Spleen (tissue), 11 donors: ENCODE results near the gene EXOSC2. TPM values are rescaled to one million over a fixed set of nuclear protein-coding genes. Genes with fewer than 3 reads are reported as not detected.

Experiments used
- DNase-seq: peaks from one replicate; pipeline ENCODE4 v3.0.0-alpha.2; 2020
- H3K27ac ChIP-seq, 8 donors: fragments of 200-600 bp; sonication (generic) in 7 of 8; 1 replicate in 4 of 8; 2 replicates in 4 of 8; pipeline versions ENCODE4 v1.5.0 to v1.8.0; 2016 to 2021; ENCODE audit warnings: inconsistent platforms in 4 of 8, mild to moderate bottlenecking in 4 of 8, moderate library complexity in 1 of 8
- H3K27me3 ChIP-seq, 7 donors: fragments of 200-600 bp; sonication (generic) in 6 of 7; replicated peaks in 1 of 7; 1 replicate in 4 of 7; 2 replicates in 3 of 7; pipeline versions ENCODE4 v1.5.0 to v1.8.0; 2016 to 2021; ENCODE audit warnings: inconsistent platforms in 3 of 7, mild to moderate bottlenecking in 1 of 7
- H3K36me3 ChIP-seq, 6 donors: fragments of 200-600 bp; sonication (generic) in 5 of 6; 1 replicate in 4 of 6; 2 replicates in 2 of 6; pipeline versions ENCODE4 v1.5.0 to v1.8.0; 2016 to 2021; ENCODE audit warnings: inconsistent platforms in 2 of 6
- H3K4me1 ChIP-seq, 6 donors: fragments of 200-600 bp; sonication (generic) in 5 of 6; 1 replicate in 3 of 6; 2 replicates in 3 of 6; pipeline versions ENCODE4 v1.5.0 to v1.8.0; 2016 to 2021; ENCODE audit warnings: inconsistent platforms in 3 of 6
- H3K4me3 ChIP-seq, 8 donors: fragments of 200-600 bp; sonication (generic) in 7 of 8; 1 replicate in 4 of 8; 2 replicates in 4 of 8; pipeline versions ENCODE4 v1.5.0 to v1.8.0; 2016 to 2021; ENCODE audit warnings: inconsistent platforms in 4 of 8, mild to moderate bottlenecking in 4 of 8, moderate library complexity in 2 of 8
- H3K9me3 ChIP-seq, 8 donors: fragments of 200-600 bp; sonication (generic) in 7 of 8; 1 replicate in 4 of 8; 2 replicates in 4 of 8; pipeline versions ENCODE4 v1.5.0 to v1.8.0; 2016 to 2021; ENCODE audit warnings: inconsistent platforms in 4 of 8
- POLR2A ChIP-seq, 3 donors: fragments of 450-650 bp; IDR thresholded peaks; one replicate each; pipeline ENCODE4 v1.5.1; 2017; ENCODE audit warnings: antibody characterized with exemption in 3 of 3, mild to moderate bottlenecking in 1 of 3
- POLR2AphosphoS5 ChIP-seq, 3 donors: sonication (generic); formaldehyde crosslinking; IDR thresholded peaks; one replicate each; pipeline ENCODE4 v1.5.1; 2017; ENCODE audit warnings: antibody characterized with exemption in 3 of 3
- WGBS, 5 donors: extraction: QIAGEN DNeasy Blood & Tissue Kit in 3 of 5; methylation state at CpG; one replicate each; pipeline versions ENCODE4 v1.1.5 to v1.1.7; 2013 to 2018; 5-methylcytosine and 5-hydroxymethylcytosine counted together
- intact Hi-C: fragments of 100-400 bp; cut with DNase I; formaldehyde crosslinking; loops from one replicate; pipeline ENCODE4 v1.15.0; 2023; ENCODE audit warnings: low total_unique reads
- polyA plus RNA-seq, 3 donors: library from polyadenylated mRNA; stranded (reverse); fragments of 200-250 nt; gene quantifications; one replicate each; pipeline ENCODE4 v1.2.1, GENCODE V29; 2013
- total RNA-seq, 7 donors: library from RNA; depleted of rRNA in 3 of 7; stranded (reverse); fragments of >200 nt in 3 of 7; fragmentation: NEBNext Ultra II Directional in 4 of 7; extraction: Animal tissue kit (Norgen Biotek cat#: 25700) in 4 of 7; gene quantifications; one replicate each; pipeline versions ENCODE4 v1.1.0 to v1.2.1, GENCODE V29; 2016 to 2021
- TF ChIP-seq, protein P1 (sequence below), 11 experiments: fragments of 200-600 bp in 7 of 11; fragments of 450-650 bp in 4 of 11; sonication (generic) in 4 of 11; IDR thresholded peaks in 8 of 11; conservative IDR thresholded peaks in 3 of 11; 1 replicate in 7 of 11; 2 replicates in 4 of 11; pipeline versions ENCODE4 v1.4.0 to v1.8.0; 2016 to 2021; ENCODE audit warnings: antibody characterized with exemption in 11 of 11, inconsistent platforms in 4 of 11, mild to moderate bottlenecking in 1 of 11
- donor health status: healthy with polysubstance abuse.
- donor health status: DM: no; HTN: no; CAD: no; lungs with moderate emphysema.
- donor health status: DM: no; HTN: no; CAD: no.
- donor health status: Bipolar disorder and iron deficiency.
- donor health status: healthy.
- donor health status: DM: no; HTN: no; CAD: no.
- donor health status: DM: yes; HTN: yes; CAD: no.

The EXOSC2 gene
- total and polyA plus RNA-seq, 10 donors = 16.9 to 34.6 (median 24.8) TPM

DNA sequence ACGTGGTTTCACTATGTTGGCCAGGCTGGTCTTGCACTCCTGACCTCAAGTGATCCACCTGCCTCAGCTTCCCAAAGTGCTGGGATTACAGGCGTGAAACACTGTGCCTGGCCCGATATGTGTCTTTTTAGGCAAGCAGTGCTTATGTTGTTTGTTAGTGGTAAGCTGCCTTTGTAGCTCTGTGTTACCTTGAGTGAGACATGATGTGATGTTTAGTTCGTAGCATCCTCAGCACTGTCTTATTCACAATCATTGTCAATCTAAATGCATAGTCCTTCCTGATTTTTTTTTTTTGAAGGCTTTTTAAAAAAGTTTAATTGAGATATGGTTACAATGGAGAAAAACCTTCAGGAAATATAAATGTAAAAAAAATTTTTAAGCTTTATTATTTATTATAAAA is 45.5 kb downstream of the EXOSC2 start:
- no peaks in the 10 kb centered on the region for H3K9me3 ChIP-seq
- DNase-seq = no peak
- H3K27me3 ChIP-seq = no peaks in the 10 kb centered on the region
- TF ChIP-seq POLR2A (IDR thresholded peaks at IDR 0.05) (no peak), POLR2AphosphoS5 (IDR thresholded peaks at IDR 0.05) (no peak)
- TF ChIP-seq, protein P1, sequence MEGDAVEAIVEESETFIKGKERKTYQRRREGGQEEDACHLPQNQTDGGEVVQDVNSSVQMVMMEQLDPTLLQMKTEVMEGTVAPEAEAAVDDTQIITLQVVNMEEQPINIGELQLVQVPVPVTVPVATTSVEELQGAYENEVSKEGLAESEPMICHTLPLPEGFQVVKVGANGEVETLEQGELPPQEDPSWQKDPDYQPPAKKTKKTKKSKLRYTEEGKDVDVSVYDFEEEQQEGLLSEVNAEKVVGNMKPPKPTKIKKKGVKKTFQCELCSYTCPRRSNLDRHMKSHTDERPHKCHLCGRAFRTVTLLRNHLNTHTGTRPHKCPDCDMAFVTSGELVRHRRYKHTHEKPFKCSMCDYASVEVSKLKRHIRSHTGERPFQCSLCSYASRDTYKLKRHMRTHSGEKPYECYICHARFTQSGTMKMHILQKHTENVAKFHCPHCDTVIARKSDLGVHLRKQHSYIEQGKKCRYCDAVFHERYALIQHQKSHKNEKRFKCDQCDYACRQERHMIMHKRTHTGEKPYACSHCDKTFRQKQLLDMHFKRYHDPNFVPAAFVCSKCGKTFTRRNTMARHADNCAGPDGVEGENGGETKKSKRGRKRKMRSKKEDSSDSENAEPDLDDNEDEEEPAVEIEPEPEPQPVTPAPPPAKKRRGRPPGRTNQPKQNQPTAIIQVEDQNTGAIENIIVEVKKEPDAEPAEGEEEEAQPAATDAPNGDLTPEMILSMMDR (IDR thresholded peaks at IDR 0.05 in 8 of 11, conservative IDR thresholded peaks at IDR 0.05 in 3 of 11) = no peak
- H3K4me1 ChIP-seq = no peaks in the 10 kb centered on the region
- H3K4me3 ChIP-seq = no peak overlapping the region
- H3K27ac ChIP-seq = no peak overlapping the region
- WGBS, 5 donors = 90 to 95% (median 92%) methylated on average over 4 of the region's 4 CpGs
- no peaks in the 10 kb centered on the region for H3K36me3 ChIP-seq
- intact Hi-C loops = no loop called here

DNA sequence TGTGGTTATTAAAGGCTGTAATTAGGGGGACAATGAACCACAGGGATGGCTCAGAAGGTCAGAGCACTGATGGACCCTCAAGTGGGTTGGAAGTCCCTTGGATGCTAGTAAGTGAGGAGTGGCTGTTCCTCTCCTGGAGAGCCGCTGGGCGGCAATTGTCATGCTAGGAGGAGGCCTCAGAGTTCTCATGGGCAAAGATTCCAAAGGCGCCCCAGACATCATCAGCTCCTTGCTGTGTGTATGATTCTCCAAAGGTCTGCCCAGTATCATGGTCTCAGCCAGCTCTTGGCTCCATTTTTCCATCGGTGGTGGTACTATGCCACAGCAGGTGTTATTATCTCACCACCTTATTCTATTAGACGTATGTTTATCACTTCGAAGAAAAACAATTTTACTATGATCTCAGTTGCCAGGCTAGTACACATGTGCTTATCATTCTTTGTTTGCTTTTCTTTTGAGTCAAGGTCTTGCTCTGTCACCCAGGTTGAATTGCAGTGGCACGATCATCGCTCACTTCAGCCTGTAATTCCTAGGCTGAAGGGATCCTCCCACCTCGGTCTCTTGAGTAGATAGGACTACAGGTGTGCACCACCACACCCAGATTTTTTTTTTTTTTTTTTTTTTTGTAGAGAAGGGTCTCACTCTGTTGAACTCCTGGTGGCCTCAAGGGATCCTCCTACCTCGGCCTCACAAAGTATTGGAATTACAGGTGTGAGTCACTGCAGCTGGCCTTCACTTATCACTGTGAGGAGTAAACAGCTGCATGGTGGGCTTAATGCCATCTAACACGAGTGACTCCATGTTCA is 46.8 kb downstream of the EXOSC2 start:
- intact Hi-C loops = no loop called here
- WGBS, 5 donors = 92 to 97% (median 95%) methylated on average over 11 of the region's 11 CpGs
- no peak overlapping the region for H3K27ac ChIP-seq
- no peak for DNase-seq
- peaks cover 0 to 7% (median 4%) of the 10 kb centered on the region in 6 donors for H3K4me1 ChIP-seq
- no peak overlapping the region for H3K4me3 ChIP-seq
- H3K9me3 ChIP-seq = no peaks in the 10 kb centered on the region
- no peaks in the 10 kb centered on the region for H3K36me3 ChIP-seq
- H3K27me3 ChIP-seq = no peaks in the 10 kb centered on the region
- TF ChIP-seq, protein P1 (IDR thresholded peaks at IDR 0.05 in 8 of 11, conservative IDR thresholded peaks at IDR 0.05 in 3 of 11) = no peak
- TF ChIP-seq POLR2A (IDR thresholded peaks at IDR 0.05) = no peak
- TF ChIP-seq POLR2AphosphoS5 (IDR thresholded peaks at IDR 0.05) = no peak

DNA sequence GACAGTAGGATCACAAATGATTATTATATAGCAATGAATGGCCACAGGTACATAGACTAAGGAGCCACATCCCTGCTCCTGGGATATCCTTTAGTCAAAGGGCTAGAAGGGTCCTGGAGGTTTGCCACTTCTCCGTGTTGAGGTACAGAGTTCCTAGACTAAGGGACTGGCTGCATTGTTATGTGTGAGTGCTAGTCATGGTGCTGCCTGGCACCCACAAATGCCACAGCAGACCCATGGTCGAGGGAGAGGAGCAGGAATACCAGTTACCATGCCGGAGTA is 47.4 kb downstream of the EXOSC2 start:
- Histone ChIP-seq H3K36me3 (no peaks in the 10 kb centered on the region), H3K4me1 (peaks cover 0 to 13% (median 9%) of the 10 kb centered on the region in 6 donors), H3K27ac (no peak overlapping the region), H3K27me3 (no peaks in the 10 kb centered on the region), H3K9me3 (no peaks in the 10 kb centered on the region), H3K4me3 (no peak overlapping the region)
- intact Hi-C loops = no loop called here
- no peak for DNase-seq
- WGBS, 5 donors = 92 to 97% (median 96%) methylated on average over 3 of the region's 3 CpGs
- TF ChIP-seq, protein P1 (IDR thresholded peaks at IDR 0.05 in 8 of 11, conservative IDR thresholded peaks at IDR 0.05 in 3 of 11) = no peak
- no peak for TF ChIP-seq POLR2AphosphoS5 (IDR thresholded peaks at IDR 0.05)

DNA sequence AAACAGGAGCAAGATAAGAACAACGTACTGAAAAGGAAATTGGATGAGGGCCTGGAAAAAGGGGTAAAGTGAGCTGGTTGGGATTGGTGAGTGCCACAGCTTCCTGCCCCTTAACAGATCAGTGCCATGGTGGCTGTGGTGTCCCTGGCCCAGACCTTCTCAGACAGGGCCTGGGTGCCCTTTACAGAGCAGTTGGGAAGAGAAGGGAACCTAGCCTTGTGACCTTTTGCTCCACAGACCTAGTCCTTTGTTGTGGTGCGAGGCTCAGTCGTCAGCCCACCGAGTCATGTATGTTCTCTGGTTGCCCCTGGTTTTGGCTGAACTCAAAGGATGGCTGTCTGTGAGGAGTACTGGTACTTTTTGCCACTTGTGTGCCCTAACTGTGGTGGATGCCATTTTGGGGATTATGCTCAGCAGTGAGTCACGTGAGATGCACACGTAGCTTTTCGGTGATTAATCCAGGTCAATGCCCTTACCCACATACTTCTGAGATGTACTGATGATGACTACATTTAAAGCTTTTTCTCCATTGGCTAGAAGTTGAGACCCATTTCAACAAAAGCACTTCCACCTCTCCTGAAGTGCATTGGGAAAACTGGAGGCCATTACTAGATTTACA is 48.4 kb downstream of the EXOSC2 start:
- H3K9me3 ChIP-seq = no peaks in the 10 kb centered on the region
- no peak overlapping the region for H3K27ac ChIP-seq
- no peak overlapping the region for H3K4me3 ChIP-seq
- H3K36me3 ChIP-seq = no peaks in the 10 kb centered on the region
- no peak for TF ChIP-seq POLR2AphosphoS5 (IDR thresholded peaks at IDR 0.05)
- TF ChIP-seq, protein P1 (IDR thresholded peaks at IDR 0.05 in 8 of 11, conservative IDR thresholded peaks at IDR 0.05 in 3 of 11) = no peak
- no peak for TF ChIP-seq POLR2A (IDR thresholded peaks at IDR 0.05)
- WGBS, 5 donors = 83 to 91% (median 87%) methylated on average over 7 of the region's 7 CpGs
- intact Hi-C loops = no loop called here
- H3K27me3 ChIP-seq = no peaks in the 10 kb centered on the region
- no peak for DNase-seq
- H3K4me1 ChIP-seq = peaks cover 0 to 20% (median 12%) of the 10 kb centered on the region in 6 donors
